Testis (tissue), 2 donors: ENCODE measurements around the gene MTUS2.

Source experiments
- POLR2A ChIP-seq: fragments of 450-650 bp; IDR thresholded peaks from one replicate; pipeline ENCODE4 v1.6.1; 2017; ENCODE audit warnings: antibody characterized with exemption, mild to moderate bottlenecking, moderate library complexity
- TF ChIP-seq, protein P1 (sequence below), 3 experiments: fragments of 450-650 bp in 2 of 3; fragments of 200-600 bp in 1 of 3; sonication (generic) in 1 of 3; IDR thresholded peaks; one replicate each; pipeline ENCODE4 v1.5.1; 2016 to 2019; ENCODE audit warnings: antibody characterized with exemption in 3 of 3, mild to moderate bottlenecking in 2 of 3, moderate library complexity in 1 of 3

DNA sequence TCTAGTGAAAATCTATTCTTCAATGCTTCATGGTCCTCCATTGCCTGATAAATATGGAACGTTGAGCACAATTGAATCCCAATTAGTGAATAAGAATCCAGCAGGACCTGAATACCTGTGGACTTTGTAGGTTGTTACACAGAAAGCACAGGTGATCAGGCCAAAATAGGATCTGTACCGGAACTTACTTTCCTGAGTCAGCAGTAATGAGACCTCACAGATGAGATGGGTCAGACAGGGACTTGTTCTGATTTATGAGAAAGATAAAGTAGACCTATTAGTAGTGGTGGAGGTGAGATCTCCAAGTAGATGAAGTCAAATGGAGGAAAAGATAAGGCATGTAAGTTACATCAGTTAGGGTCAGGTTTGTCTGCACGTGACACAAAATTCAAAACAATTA, 351.1 kb downstream of the MTUS2 start:
- TF ChIP-seq, protein P1, sequence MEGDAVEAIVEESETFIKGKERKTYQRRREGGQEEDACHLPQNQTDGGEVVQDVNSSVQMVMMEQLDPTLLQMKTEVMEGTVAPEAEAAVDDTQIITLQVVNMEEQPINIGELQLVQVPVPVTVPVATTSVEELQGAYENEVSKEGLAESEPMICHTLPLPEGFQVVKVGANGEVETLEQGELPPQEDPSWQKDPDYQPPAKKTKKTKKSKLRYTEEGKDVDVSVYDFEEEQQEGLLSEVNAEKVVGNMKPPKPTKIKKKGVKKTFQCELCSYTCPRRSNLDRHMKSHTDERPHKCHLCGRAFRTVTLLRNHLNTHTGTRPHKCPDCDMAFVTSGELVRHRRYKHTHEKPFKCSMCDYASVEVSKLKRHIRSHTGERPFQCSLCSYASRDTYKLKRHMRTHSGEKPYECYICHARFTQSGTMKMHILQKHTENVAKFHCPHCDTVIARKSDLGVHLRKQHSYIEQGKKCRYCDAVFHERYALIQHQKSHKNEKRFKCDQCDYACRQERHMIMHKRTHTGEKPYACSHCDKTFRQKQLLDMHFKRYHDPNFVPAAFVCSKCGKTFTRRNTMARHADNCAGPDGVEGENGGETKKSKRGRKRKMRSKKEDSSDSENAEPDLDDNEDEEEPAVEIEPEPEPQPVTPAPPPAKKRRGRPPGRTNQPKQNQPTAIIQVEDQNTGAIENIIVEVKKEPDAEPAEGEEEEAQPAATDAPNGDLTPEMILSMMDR (IDR thresholded peaks at IDR 0.05), result no peak
- TF ChIP-seq POLR2A, result no peak
